Testis (tissue), 3 donors: ENCODE results near the gene TFF3. TPM values are rescaled to one million over a fixed set of nuclear protein-coding genes. Genes with fewer than 3 reads are reported as not detected.

ENCODE experiments used
- DNase-seq: peaks from one replicate; pipeline ENCODE4 v3.0.0-alpha.2; 2019
- H3K27ac ChIP-seq, 2 donors: fragments of 200-600 bp; sonication (generic); one replicate each; pipeline ENCODE4 v1.5.1; 2019
- H3K27me3 ChIP-seq: fragments of 200-600 bp; sonication (generic); one replicate; pipeline ENCODE4 v1.5.1; 2019
- H3K36me3 ChIP-seq: fragments of 200-600 bp; sonication (generic); one replicate; pipeline ENCODE4 v1.5.1; 2017; ENCODE audit warnings: low read depth; ENCODE audit errors: missing control alignments
- H3K4me1 ChIP-seq: fragments of 200-600 bp; sonication (generic); one replicate; pipeline ENCODE4 v1.5.1; 2019
- H3K4me3 ChIP-seq, 2 donors: fragments of 200-600 bp; sonication (generic); one replicate each; pipeline ENCODE4 v1.5.1; 2017 to 2019
- H3K9me3 ChIP-seq: fragments of 200-600 bp; sonication (generic); one replicate; pipeline ENCODE4 v1.5.1; 2017
- POLR2A ChIP-seq: fragments of 450-650 bp; IDR thresholded peaks from one replicate; pipeline ENCODE4 v1.6.1; 2017; ENCODE audit warnings: antibody characterized with exemption, mild to moderate bottlenecking, moderate library complexity
- WGBS, 2 donors: methylation state at CpG; one replicate each; pipeline ENCODE4 v1.1.5; 2018; 5-methylcytosine and 5-hydroxymethylcytosine counted together
- intact Hi-C: fragments of 100-400 bp; cut with DNase I; formaldehyde crosslinking; loops from one replicate; pipeline ENCODE4 v1.15.1; 2023; ENCODE audit warnings: low total_unique reads
- polyA plus RNA-seq: library from polyadenylated mRNA; stranded (reverse); fragments of 350-450 nt; fragmentation: Illumina TruSeq; extraction: RNeasy Lipid Tissue Mini Kit (QIAGEN cat#74804); gene quantifications from one replicate; pipeline ENCODE4 v1.2.3, GENCODE V29; 2014; ENCODE audit warnings: low read depth, low replicate concordance; ENCODE audit not compliant: insufficient read depth
- total RNA-seq, 2 donors: library from RNA; depleted of rRNA; stranded (reverse); fragments of >200 nt; gene quantifications; one replicate each; pipeline ENCODE4 v1.2.3, GENCODE V29; 2016
- TF ChIP-seq, protein P1 (sequence below), 3 experiments: fragments of 450-650 bp in 2 of 3; fragments of 200-600 bp in 1 of 3; sonication (generic) in 1 of 3; IDR thresholded peaks; one replicate each; pipeline ENCODE4 v1.5.1; 2016 to 2019; ENCODE audit warnings: antibody characterized with exemption in 3 of 3, mild to moderate bottlenecking in 2 of 3, moderate library complexity in 1 of 3

Gene TFF3
- total and polyA plus RNA-seq, 3 donors from 2014 or later = 3.9 to 12.9 (median 11.5) TPM

DNA sequence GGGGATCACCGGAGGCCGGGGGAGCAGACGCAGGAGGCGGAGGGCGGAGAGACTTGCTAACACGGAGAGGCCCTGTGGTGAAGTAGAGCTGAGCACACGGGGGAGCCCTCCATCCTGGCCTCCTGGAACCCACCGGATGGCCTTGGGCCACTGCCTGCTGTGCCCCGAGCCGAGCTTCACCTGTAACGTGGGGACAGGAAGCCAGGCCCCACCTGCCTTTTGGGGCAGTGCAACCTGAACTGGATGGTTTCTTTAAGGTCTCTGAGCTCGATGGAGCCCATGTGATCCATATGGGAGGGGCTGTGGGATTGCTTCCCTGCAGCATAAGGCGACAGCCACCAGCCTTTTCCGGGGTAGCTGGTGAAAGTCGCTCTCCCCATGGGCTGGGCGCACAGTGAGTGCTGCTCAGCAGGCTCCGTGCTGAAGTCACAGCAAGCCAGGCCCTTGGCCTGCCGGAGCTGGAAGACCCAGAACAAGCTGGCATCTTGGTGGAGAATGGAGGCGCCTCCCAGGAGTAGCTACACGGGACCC is 35.8 kb downstream of the TFF3 start:
- Histone ChIP-seq H3K4me3 (no peak overlapping the region), H3K36me3 (no peaks in the 10 kb centered on the region), H3K27me3 (no peaks in the 10 kb centered on the region), H3K4me1 (no peaks in the 10 kb centered on the region), H3K27ac (no peak overlapping the region), H3K9me3 (no peaks in the 10 kb centered on the region)
- intact Hi-C loops = no loop called here
- WGBS, 2 donors = 89 to 93% methylated on average over 13 to 16 of the region's 20 CpGs
- TF ChIP-seq POLR2A = no peak
- TF ChIP-seq, protein P1, sequence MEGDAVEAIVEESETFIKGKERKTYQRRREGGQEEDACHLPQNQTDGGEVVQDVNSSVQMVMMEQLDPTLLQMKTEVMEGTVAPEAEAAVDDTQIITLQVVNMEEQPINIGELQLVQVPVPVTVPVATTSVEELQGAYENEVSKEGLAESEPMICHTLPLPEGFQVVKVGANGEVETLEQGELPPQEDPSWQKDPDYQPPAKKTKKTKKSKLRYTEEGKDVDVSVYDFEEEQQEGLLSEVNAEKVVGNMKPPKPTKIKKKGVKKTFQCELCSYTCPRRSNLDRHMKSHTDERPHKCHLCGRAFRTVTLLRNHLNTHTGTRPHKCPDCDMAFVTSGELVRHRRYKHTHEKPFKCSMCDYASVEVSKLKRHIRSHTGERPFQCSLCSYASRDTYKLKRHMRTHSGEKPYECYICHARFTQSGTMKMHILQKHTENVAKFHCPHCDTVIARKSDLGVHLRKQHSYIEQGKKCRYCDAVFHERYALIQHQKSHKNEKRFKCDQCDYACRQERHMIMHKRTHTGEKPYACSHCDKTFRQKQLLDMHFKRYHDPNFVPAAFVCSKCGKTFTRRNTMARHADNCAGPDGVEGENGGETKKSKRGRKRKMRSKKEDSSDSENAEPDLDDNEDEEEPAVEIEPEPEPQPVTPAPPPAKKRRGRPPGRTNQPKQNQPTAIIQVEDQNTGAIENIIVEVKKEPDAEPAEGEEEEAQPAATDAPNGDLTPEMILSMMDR (IDR thresholded peaks at IDR 0.05) = no peak
- no peak for DNase-seq

DNA sequence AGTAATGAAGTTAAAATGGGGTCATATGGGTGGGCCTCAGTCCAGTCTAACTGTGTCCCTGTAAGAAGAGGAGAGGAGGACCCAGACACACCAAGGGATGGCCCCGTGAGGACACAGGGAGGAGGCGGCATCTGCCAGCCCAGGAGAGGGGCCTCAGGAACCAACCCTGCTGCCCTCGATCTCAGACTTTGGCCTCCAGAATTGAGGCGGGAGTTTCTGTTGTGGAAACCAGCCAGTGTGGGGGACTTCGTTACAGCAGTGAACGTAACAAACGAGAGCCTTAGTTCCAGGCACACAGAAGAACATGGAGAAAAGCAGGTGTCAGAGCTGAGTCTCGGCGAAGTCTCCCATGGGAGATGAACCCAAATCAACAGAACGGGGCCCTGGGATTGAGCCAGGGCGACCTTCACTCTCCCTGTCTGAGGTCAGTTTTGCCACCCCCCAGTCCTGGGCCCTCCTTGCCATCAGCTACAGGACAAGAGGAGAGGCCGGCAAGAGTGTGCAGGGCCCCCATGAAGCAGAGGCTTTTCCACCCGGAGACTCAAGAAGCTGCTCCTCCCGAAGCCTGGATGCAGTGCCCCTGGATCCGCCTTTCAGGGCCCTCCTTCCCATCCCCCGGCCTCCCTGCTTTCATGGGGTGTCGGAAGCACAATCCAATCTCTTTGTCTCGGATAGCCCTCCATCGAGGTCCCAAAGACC is 36.6 kb downstream of the TFF3 start:
- H3K27me3 ChIP-seq = no peaks in the 10 kb centered on the region
- no peak for DNase-seq
- no peak overlapping the region for H3K27ac ChIP-seq
- TF ChIP-seq, protein P1 (IDR thresholded peaks at IDR 0.05) = no peak
- no peak for TF ChIP-seq POLR2A
- no peak overlapping the region for H3K4me3 ChIP-seq
- 84 to 89% methylated on average over 19 of the region's 19 CpGs for WGBS, 2 donors
- H3K9me3 ChIP-seq = no peaks in the 10 kb centered on the region
- H3K4me1 ChIP-seq = no peaks in the 10 kb centered on the region
- no peaks in the 10 kb centered on the region for H3K36me3 ChIP-seq
- intact Hi-C loops = no loop called here

DNA sequence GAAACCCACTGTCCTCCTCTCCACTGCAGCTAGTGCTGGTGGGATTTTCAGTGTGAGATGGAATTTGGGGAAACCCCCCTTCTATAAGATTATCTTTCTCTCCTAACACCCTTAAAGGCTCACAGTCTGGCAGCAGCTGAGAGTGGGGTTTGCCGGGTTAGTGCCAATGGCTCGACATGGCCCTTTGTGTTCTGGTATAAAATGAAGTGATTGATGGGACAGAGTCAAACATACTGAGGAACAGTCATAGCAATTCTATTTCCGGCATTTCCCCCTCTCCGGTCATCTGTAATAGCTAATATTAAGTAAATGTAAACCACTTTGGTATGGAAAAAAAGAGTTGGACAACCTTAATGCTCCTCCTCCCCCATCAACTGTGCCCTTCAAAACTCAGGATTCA is 37.6 kb downstream of the TFF3 start:
- no peak overlapping the region for H3K4me3 ChIP-seq
- H3K4me1 ChIP-seq = no peaks in the 10 kb centered on the region
- intact Hi-C loops = no loop called here
- H3K27ac ChIP-seq = no peak overlapping the region
- no peak for TF ChIP-seq POLR2A
- TF ChIP-seq, protein P1 (IDR thresholded peaks at IDR 0.05) = no peak
- H3K27me3 ChIP-seq = no peaks in the 10 kb centered on the region
- no peaks in the 10 kb centered on the region for H3K9me3 ChIP-seq
- H3K36me3 ChIP-seq = no peaks in the 10 kb centered on the region
- WGBS, 2 donors = 90 to 94% methylated on average over 4 of the region's 4 CpGs
- DNase-seq = no peak

DNA sequence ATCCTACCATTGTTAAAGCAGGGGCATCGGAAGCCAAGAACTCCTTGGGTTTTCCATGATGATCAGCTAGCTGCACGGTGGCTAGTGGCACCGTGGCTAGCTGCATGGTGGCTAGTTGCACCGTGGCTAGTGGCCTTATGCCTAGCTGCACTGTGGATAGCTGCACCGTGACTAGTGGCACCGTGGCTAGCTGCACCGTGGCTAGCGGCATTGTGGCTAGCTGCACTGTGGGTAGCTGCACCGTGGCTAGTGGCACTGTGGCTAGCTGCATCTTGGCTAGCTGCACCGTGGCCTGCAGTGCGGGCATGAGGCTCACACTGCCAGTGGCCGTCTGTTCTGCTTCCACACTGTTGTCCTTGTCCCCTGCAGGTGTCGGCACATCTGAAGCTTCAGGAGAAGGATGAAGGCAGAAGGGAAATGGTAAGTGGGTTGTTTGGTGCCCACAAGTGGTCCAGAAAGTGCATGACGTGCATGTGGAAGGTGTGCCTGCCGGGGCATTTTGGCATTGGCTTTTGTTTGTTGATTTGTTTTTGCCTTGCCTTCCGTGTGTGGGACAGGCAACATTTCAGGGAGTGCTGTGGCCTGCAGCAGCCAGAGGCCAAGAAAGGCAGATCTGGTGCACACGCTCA is 38.6 kb downstream of the TFF3 start:
- DNase-seq = no peak
- no peak overlapping the region for H3K27ac ChIP-seq
- 88 to 93% methylated on average over 11 to 17 of the region's 17 CpGs for WGBS, 2 donors
- H3K4me1 ChIP-seq = no peaks in the 10 kb centered on the region
- no peaks in the 10 kb centered on the region for H3K9me3 ChIP-seq
- no peak for TF ChIP-seq POLR2A
- TF ChIP-seq, protein P1 (IDR thresholded peaks at IDR 0.05) = no peak
- intact Hi-C loops = no loop called here
- H3K36me3 ChIP-seq = no peaks in the 10 kb centered on the region
- H3K27me3 ChIP-seq = no peaks in the 10 kb centered on the region
- no peak overlapping the region for H3K4me3 ChIP-seq
